Parathyroid adenoma (tissue), 2 donors: ENCODE measurements around the gene LTBP4.
A peak's percentile ranks its signal among the peaks of the same experiment; 100 is the strongest.

Source experiments
- H2AFZ ChIP-seq: fragments of 300-600 bp; sonication (generic); one replicate; pipeline ENCODE4 v1.7.0; 2017; ENCODE audit warnings: antibody characterized with exemption, mild to moderate bottlenecking
- H3K27ac ChIP-seq: fragments of 300-600 bp; sonication (generic); one replicate; pipeline ENCODE4 v1.7.0; 2017
- H3K27me3 ChIP-seq: fragments of 300-600 bp; sonication (generic); one replicate; pipeline ENCODE4 v1.7.0; 2017; ENCODE audit warnings: low read length; ENCODE audit not compliant: control insufficient read depth, insufficient read depth
- H3K36me3 ChIP-seq: fragments of 300-600 bp; sonication (generic); one replicate; pipeline ENCODE4 v1.7.0; 2017; ENCODE audit warnings: low read length; ENCODE audit not compliant: control insufficient read depth, insufficient read depth
- H3K4me1 ChIP-seq: fragments of 300-600 bp; sonication (generic); one replicate; pipeline ENCODE4 v1.7.0; 2017; ENCODE audit warnings: control low read depth
- H3K4me2 ChIP-seq: fragments of 300-600 bp; sonication (generic); one replicate; pipeline ENCODE4 v1.7.0; 2017; ENCODE audit warnings: low read length
- H3K4me3 ChIP-seq: fragments of 300-600 bp; sonication (generic); one replicate; pipeline ENCODE4 v1.7.0; 2017; ENCODE audit warnings: low read depth, low read length
- H3K79me2 ChIP-seq: fragments of 300-600 bp; sonication (generic); one replicate; pipeline ENCODE4 v1.7.0; 2017; ENCODE audit warnings: control low read depth
- H3K9ac ChIP-seq: fragments of 300-600 bp; sonication (generic); one replicate; pipeline ENCODE4 v1.7.0; 2017; ENCODE audit warnings: mild to moderate bottlenecking
- H3K9me3 ChIP-seq: fragments of 300-600 bp; sonication (generic); one replicate; pipeline ENCODE4 v1.7.0; 2017; ENCODE audit warnings: low read length; ENCODE audit not compliant: control insufficient read depth
- TF ChIP-seq, protein P1 (sequence below): fragments of 300-600 bp; sonication (generic); IDR thresholded peaks from one replicate; pipeline ENCODE4 v1.7.0; 2017; ENCODE audit warnings: antibody characterized with exemption, mild to moderate bottlenecking
- donor health status: primary hyperparathyroidism.

The LTBP4 gene

GRCh38 chr19:40607311-40608239 is 6.4 kb downstream of the LTBP4 start:
- Histone ChIP-seq H3K4me1 (peaks cover 16% of the 10 kb centered on the region), H3K9me3 (no peaks in the 10 kb centered on the region), H3K36me3 (no peaks in the 10 kb centered on the region), H3K27ac (no peak overlapping the region), H3K79me2 (no peaks in the 10 kb centered on the region), H3K9ac (no peak overlapping the region), H3K4me3 (no peak overlapping the region), H2AFZ (no peak overlapping the region), H3K4me2 (no peak overlapping the region), H3K27me3 (no peaks in the 10 kb centered on the region)
- TF ChIP-seq, protein P1, sequence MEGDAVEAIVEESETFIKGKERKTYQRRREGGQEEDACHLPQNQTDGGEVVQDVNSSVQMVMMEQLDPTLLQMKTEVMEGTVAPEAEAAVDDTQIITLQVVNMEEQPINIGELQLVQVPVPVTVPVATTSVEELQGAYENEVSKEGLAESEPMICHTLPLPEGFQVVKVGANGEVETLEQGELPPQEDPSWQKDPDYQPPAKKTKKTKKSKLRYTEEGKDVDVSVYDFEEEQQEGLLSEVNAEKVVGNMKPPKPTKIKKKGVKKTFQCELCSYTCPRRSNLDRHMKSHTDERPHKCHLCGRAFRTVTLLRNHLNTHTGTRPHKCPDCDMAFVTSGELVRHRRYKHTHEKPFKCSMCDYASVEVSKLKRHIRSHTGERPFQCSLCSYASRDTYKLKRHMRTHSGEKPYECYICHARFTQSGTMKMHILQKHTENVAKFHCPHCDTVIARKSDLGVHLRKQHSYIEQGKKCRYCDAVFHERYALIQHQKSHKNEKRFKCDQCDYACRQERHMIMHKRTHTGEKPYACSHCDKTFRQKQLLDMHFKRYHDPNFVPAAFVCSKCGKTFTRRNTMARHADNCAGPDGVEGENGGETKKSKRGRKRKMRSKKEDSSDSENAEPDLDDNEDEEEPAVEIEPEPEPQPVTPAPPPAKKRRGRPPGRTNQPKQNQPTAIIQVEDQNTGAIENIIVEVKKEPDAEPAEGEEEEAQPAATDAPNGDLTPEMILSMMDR, result no peak

DNA sequence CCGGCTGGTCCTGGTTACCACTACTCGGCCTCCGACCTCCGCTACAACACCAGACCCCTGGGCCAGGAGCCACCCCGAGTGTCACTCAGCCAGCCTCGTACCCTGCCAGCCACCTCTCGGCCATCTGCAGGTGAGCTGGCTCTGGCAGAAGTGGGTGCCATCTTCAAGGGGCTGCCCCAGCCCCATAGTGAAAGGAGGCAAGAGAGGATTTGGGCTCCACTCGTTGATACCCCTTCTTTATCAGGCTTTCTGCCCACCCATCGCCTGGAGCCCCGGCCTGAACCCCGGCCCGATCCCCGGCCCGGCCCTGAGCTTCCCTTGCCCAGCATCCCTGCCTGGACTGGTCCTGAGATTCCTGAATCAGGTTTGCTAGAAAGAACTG is 7.1 kb downstream of the LTBP4 start:
- Histone ChIP-seq H3K4me3 (no peak overlapping the region), H3K9me3 (no peaks in the 10 kb centered on the region), H2AFZ (no peak overlapping the region), H3K36me3 (no peaks in the 10 kb centered on the region), H3K27me3 (no peaks in the 10 kb centered on the region), H3K4me2 (no peak overlapping the region), H3K4me1 (peaks cover 13% of the 10 kb centered on the region), H3K9ac (no peak overlapping the region), H3K79me2 (no peaks in the 10 kb centered on the region), H3K27ac (no peak overlapping the region)
- TF ChIP-seq, protein P1, result no peak

DNA sequence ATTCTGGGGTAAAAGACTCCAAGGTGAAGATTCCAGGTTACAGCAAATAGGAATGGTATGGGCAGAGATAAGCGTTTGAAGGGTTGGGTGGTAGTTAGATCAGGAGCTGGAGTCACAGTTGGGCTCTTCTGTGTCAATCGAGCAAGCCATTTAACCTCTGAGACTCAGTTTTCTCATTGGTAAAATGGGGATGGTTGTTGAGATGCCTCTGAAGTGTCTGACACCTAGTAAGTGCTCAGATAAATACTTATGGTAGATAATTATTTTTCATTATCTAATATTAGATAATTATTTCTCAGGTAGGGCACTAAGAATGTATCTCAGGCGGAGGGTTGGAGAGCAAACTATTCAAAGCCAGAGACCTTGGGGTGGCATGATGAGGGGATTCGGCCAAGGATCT is 7.8 kb downstream of the LTBP4 start:
- H3K36me3 ChIP-seq, result no peaks in the 10 kb centered on the region
- H3K79me2 ChIP-seq, result no peaks in the 10 kb centered on the region
- peak overlapping the region; percentile 91 for H3K4me2 ChIP-seq
- peaks cover 11% of the 10 kb centered on the region for H3K4me1 ChIP-seq
- H2AFZ ChIP-seq, result peak overlapping the region; percentile 65
- no peaks in the 10 kb centered on the region for H3K9me3 ChIP-seq
- H3K27ac ChIP-seq, result no peak overlapping the region
- no peak overlapping the region for H3K9ac ChIP-seq
- peak overlapping the region; percentile 62 for H3K4me3 ChIP-seq
- TF ChIP-seq, protein P1, result no peak
- H3K27me3 ChIP-seq, result no peaks in the 10 kb centered on the region

- H3K27ac ChIP-seq, result peak overlapping the region; percentile 52
- peaks cover 11% of the 10 kb centered on the region for H3K4me1 ChIP-seq
- no peaks in the 10 kb centered on the region for H3K27me3 ChIP-seq
Observed at GRCh38 chr19:40609561-40610395, 8.6 kb downstream of the LTBP4 start.

More at GRCh38 chr19:40609561-40610395, 8.6 kb downstream of the LTBP4 start:
- TF ChIP-seq, protein P1, result no peak
- H3K79me2 ChIP-seq, result no peaks in the 10 kb centered on the region
- H3K4me2 ChIP-seq, result peak overlapping the region; percentile 91
- H3K9me3 ChIP-seq, result no peaks in the 10 kb centered on the region
- no peak overlapping the region for H3K9ac ChIP-seq
- no peaks in the 10 kb centered on the region for H3K36me3 ChIP-seq
- peak overlapping the region; percentile 62 for H3K4me3 ChIP-seq
- H2AFZ ChIP-seq, result peak overlapping the region; percentile 65
